Measurements from ENCODE around the gene MAML2. TPM values are rescaled to one million over a fixed set of nuclear protein-coding genes. Genes with fewer than 3 reads are reported as not detected.
A peak's percentile ranks its signal among the peaks of the same experiment; 100 is the strongest.

MAML2 gene
- total and polyA plus RNA-seq, 9 of the 15 experiments (the other 6 are each of a cell fraction or from before 2014, with no cell fraction given) = 0.79 to 6.8 (median 4.8) TPM

- TF ChIP-seq HCFC1 (IDR thresholded peaks at IDR 0.05; ENCODE audit: low read depth, low read length) = 0 out of 2 replicates have a peak, but pooled peaks have one; percentile 12
- TF ChIP-seq ZNF12 (CRISPR knock-in tag; IDR thresholded peaks at IDR 0.05) = 0 out of 2 replicates have a peak, but pooled peaks have one; percentile 33
- TF ChIP-seq BACH1 (tag; IDR thresholded peaks at IDR 0.05) = no peak
- TF ChIP-seq ZNF395 (CRISPR knock-in tag; IDR thresholded peaks at IDR 0.05) = 0 out of 2 replicates have a peak, but pooled peaks have one; percentile 23
- TF ChIP-seq, protein P1, sequence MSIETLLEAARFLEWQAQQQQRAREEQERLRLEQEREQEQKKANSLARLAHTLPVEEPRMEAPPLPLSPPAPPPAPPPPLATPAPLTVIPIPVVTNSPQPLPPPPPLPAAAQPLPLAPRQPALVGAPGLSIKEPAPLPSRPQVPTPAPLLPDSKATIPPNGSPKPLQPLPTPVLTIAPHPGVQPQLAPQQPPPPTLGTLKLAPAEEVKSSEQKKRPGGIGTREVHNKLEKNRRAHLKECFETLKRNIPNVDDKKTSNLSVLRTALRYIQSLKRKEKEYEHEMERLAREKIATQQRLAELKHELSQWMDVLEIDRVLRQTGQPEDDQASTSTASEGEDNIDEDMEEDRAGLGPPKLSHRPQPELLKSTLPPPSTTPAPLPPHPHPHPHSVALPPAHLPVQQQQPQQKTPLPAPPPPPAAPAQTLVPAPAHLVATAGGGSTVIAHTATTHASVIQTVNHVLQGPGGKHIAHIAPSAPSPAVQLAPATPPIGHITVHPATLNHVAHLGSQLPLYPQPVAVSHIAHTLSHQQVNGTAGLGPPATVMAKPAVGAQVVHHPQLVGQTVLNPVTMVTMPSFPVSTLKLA (conservative IDR thresholded peaks at IDR 0.05) = peak in 1 of 2 experiments; percentile 53; a peak in 2 of 4 replicates
- no peak for TF ChIP-seq ELF1 (tag; IDR thresholded peaks at IDR 0.05)
- TF ChIP-seq, protein P2, sequence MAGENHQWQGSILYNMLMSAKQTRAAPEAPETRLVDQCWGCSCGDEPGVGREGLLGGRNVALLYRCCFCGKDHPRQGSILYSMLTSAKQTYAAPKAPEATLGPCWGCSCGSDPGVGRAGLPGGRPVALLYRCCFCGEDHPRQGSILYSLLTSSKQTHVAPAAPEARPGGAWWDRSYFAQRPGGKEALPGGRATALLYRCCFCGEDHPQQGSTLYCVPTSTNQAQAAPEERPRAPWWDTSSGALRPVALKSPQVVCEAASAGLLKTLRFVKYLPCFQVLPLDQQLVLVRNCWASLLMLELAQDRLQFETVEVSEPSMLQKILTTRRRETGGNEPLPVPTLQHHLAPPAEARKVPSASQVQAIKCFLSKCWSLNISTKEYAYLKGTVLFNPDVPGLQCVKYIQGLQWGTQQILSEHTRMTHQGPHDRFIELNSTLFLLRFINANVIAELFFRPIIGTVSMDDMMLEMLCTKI (IDR thresholded peaks at IDR 0.05; ENCODE audit: partially characterized antibody) = no peak
- TF ChIP-seq RERE (CRISPR knock-in tag; IDR thresholded peaks at IDR 0.05; ENCODE audit: borderline replicate concordance) = no peak
- no peak for TF ChIP-seq STAT5B (CRISPR knock-in tag; IDR thresholded peaks at IDR 0.05)
- TF ChIP-seq RAD21 (CRISPR knock-in tag; conservative IDR thresholded peaks at IDR 0.05 in 1 of 2, IDR thresholded peaks at IDR 0.05 in 1 of 2) = peak; percentile 52 to 54
- peak; percentile 12; the same call in 1 of the 2 replicates for TF ChIP-seq TCF3 (CRISPR knock-in tag; IDR thresholded peaks at IDR 0.05)
- TF ChIP-seq MAZ (CRISPR knock-in tag; conservative IDR thresholded peaks at IDR 0.05 in 1 of 2, IDR thresholded peaks at IDR 0.05 in 1 of 2) = peak; percentile 98 to 99
- peak; percentile 42; the same call in 1 of the 2 replicates for TF ChIP-seq ZBTB17 (CRISPR knock-in tag; IDR thresholded peaks at IDR 0.05)
- peak; percentile 71; the same call in 1 of the 2 replicates for TF ChIP-seq RB1 (IDR thresholded peaks at IDR 0.05; ENCODE audit: low read depth)
- TF ChIP-seq SMAD2 (IDR thresholded peaks at IDR 0.05; ENCODE audit: low read depth, low read length) = no peak
- 0 out of 2 replicates have a peak, but pooled peaks have one; percentile 11 for TF ChIP-seq SMARCA4 (IDR thresholded peaks at IDR 0.05)
- 0 out of 2 replicates have a peak, but pooled peaks have one; percentile 23 for TF ChIP-seq GABPB1 (CRISPR knock-in tag; IDR thresholded peaks at IDR 0.05)
Observed at GRCh38 chr11:96341211-96342013, 1.6 kb downstream of the MAML2 start (continued).

Data from K562 (cell line).